T-cell (primary cell): ENCODE results near the gene PLOD2. TPM values are rescaled to one million over a fixed set of nuclear protein-coding genes. Genes with fewer than 3 reads are reported as not detected.

Experiments
- ATAC-seq, 4 experiments: fragments of 200-7000 bp in 3 of 4; fragments of 150-1000 bp in 1 of 4; cut with Tn5 transposase; replicated peaks in 1 of 4; 1 replicate in 3 of 4; 2 replicates in 1 of 4; pipeline ENCODE4 v1.10.0; 2021; ENCODE audit warnings: moderate library complexity in 3 of 4, mild to moderate bottlenecking in 2 of 4, moderate number of reproducible peaks in 1 of 4
- CTCF ChIA-PET, 2 donors: fragments of 300-600 bp; sonication (Branson Sonifier 250); formaldehyde crosslinking; loops; one replicate each; lab custom pipeline; 2022; ENCODE audit warnings: antibody characterized with exemption in 2 of 2; lab: Charles Lee
- POLR2A ChIA-PET, 2 donors: fragments of 300-600 bp; sonication (Branson Sonifier 250); formaldehyde crosslinking; loops; one replicate each; lab custom pipeline; 2022; ENCODE audit warnings: antibody characterized with exemption in 2 of 2; lab: Charles Lee
- DNase-seq, 35 experiments: peaks; one replicate each; pipeline versions ENCODE4 v3.0.0 to v3.0.0-alpha.2; 2013 to 2023
- H3K27ac ChIP-seq: one replicate; pipeline ENCODE4 v1.5.1; 2013; ENCODE audit warnings: low read length
- H3K27me3 ChIP-seq, 2 experiments: replicated peaks in 1 of 2; 1 replicate in 1 of 2; 2 replicates in 1 of 2; pipeline versions ENCODE4 v1.6.1 to v1.7.0; 2013; ENCODE audit warnings: low read length in 1 of 2, mixed read lengths in 1 of 2; ENCODE audit not compliant: control insufficient read depth in 2 of 2, insufficient read depth in 2 of 2; ENCODE audit errors: extremely low read depth in 1 of 2
- H3K36me3 ChIP-seq, 2 donors: 1 replicate in 1 of 2; 2 replicates in 1 of 2; pipeline versions ENCODE4 v1.6.1 to v1.7.0; 2013; ENCODE audit warnings: low read length in 1 of 2; ENCODE audit not compliant: control insufficient read depth in 2 of 2, insufficient read depth in 1 of 2; ENCODE audit errors: extremely low read depth in 1 of 2
- H3K4me1 ChIP-seq, 2 experiments: 1 replicate in 1 of 2; 2 replicates in 1 of 2; pipeline versions ENCODE4 v1.6.1 to v1.7.0; 2013; ENCODE audit warnings: low read length in 2 of 2, mixed read lengths in 1 of 2; ENCODE audit not compliant: insufficient read depth in 2 of 2, control insufficient read depth in 1 of 2; ENCODE audit errors: extremely low read depth in 1 of 2
- H3K4me3 ChIP-seq, 2 donors: 1 replicate in 1 of 2; 2 replicates in 1 of 2; pipeline versions ENCODE4 v1.5.1 to v1.7.0; 2013; ENCODE audit warnings: mild to moderate bottlenecking in 2 of 2, low read length in 1 of 2, moderate library complexity in 1 of 2; ENCODE audit not compliant: control insufficient read depth in 1 of 2; ENCODE audit errors: extremely low read depth in 1 of 2
- H3K9me3 ChIP-seq: 2 replicates; pipeline ENCODE4 v1.7.0; 2013
- H3K27ac Mint-ChIP-seq, 2 donors: one replicate each; pipeline ENCODE4 v1.8.0; 2020 to 2021; ENCODE audit warnings: mild to moderate bottlenecking in 2 of 2, mixed read lengths in 2 of 2
- H3K27me3 Mint-ChIP-seq, 2 donors: one replicate each; pipeline ENCODE4 v1.8.0; 2021 to 2022; ENCODE audit warnings: mixed read lengths in 2 of 2
- H3K36me3 Mint-ChIP-seq: one replicate; pipeline ENCODE4 v1.8.0; 2021; ENCODE audit warnings: mixed read lengths
- H3K4me1 Mint-ChIP-seq, 3 donors: one replicate each; pipeline ENCODE4 v1.8.0; 2020 to 2022; ENCODE audit warnings: mixed read lengths in 3 of 3, mild to moderate bottlenecking in 1 of 3
- H3K4me3 Mint-ChIP-seq, 3 donors: one replicate each; pipeline ENCODE4 v1.8.0; 2020 to 2022; ENCODE audit warnings: mild to moderate bottlenecking in 3 of 3, mixed read lengths in 3 of 3, moderate library complexity in 3 of 3
- H3K9me3 Mint-ChIP-seq, 3 donors: one replicate each; pipeline ENCODE4 v1.8.0; 2020 to 2022; ENCODE audit warnings: mixed read lengths in 3 of 3
- WGBS: methylation state at CpG from one replicate; pipeline ENCODE4 v1.1.5; 2013; ENCODE audit warnings: missing lambda C conversion rate; ENCODE audit not compliant: insufficient coverage; 5-methylcytosine and 5-hydroxymethylcytosine counted together
- total RNA-seq, 35 experiments: library from RNA in 6 of 35; stranded (reverse) in 6 of 35; fragments of 120-200 nt in 1 of 35; gene quantifications; one replicate each; pipeline versions ENCODE4 v1.2.1 to v1.2.4 and lab custom pipeline; 2013 to 2026

Gene PLOD2
- total RNA-seq, 5 donors from 2014 or later (not counting 1 experiment from before 2014, with no cell fraction given), result 0.28 to 0.63 (median 0.46) TPM; not detected in 1

GRCh38 chr3:146067048-146067447 lies 93.9 kb downstream of the PLOD2 start:
- DNase-seq, result no peak
- Histone ChIP-seq H3K4me1 (no peaks in the 10 kb centered on the region), H3K4me3 (no peak overlapping the region), H3K36me3 (no peaks in the 10 kb centered on the region), H3K27me3 (no peaks in the 10 kb centered on the region), H3K9me3 (no peaks in the 10 kb centered on the region), H3K27ac (no peak overlapping the region)
- Mint-ChIP-seq H3K4me3 (no peak overlapping the region), H3K27me3 (no peaks in the 10 kb centered on the region), H3K4me1 (no peaks in the 10 kb centered on the region), H3K9me3 (no peaks in the 10 kb centered on the region), H3K27ac (no peak overlapping the region), H3K36me3 (no peaks in the 10 kb centered on the region)
- ChIA-PET POLR2A (no interaction called here), CTCF (no interaction called here)
- WGBS, result no CpG with 5 or more reads among the region's 3 CpGs
- no peak for ATAC-seq

GRCh38 chr3:146065573-146066006 lies 95.4 kb downstream of the PLOD2 start:
- POLR2A ChIA-PET, result no interaction called here
- CTCF ChIA-PET, result interaction anchor here (0.5 to 2.3 kb wide), 4 partner anchors 16 to 1683 kb away, joined by 3 to 11 read pairs (median 4); no protein-coding TSS in a partner anchor
- Mint-ChIP-seq H3K4me3 (no peak overlapping the region), H3K27ac (no peak overlapping the region), H3K36me3 (no peaks in the 10 kb centered on the region), H3K27me3 (no peaks in the 10 kb centered on the region), H3K4me1 (no peaks in the 10 kb centered on the region), H3K9me3 (no peaks in the 10 kb centered on the region)
- Histone ChIP-seq H3K9me3 (no peaks in the 10 kb centered on the region), H3K4me1 (no peaks in the 10 kb centered on the region), H3K27me3 (no peaks in the 10 kb centered on the region), H3K27ac (no peak overlapping the region), H3K36me3 (no peaks in the 10 kb centered on the region), H3K4me3 (no peak overlapping the region)
- no CpG with 5 or more reads among the region's 2 CpGs for WGBS
- no peak for ATAC-seq
- peak in 1 of 35 experiments; percentile 25 for DNase-seq

- Histone ChIP-seq H3K36me3 (no peaks in the 10 kb centered on the region), H3K9me3 (no peaks in the 10 kb centered on the region), H3K27me3 (no peaks in the 10 kb centered on the region), H3K4me1 (no peaks in the 10 kb centered on the region), H3K27ac (no peak overlapping the region), H3K4me3 (no peak overlapping the region)
- ChIA-PET POLR2A (no interaction called here), CTCF (no interaction called here)
- Mint-ChIP-seq H3K27ac (no peak overlapping the region), H3K36me3 (no peaks in the 10 kb centered on the region), H3K4me3 (no peak overlapping the region), H3K4me1 (no peaks in the 10 kb centered on the region), H3K27me3 (no peaks in the 10 kb centered on the region), H3K9me3 (no peaks in the 10 kb centered on the region)
- no CpG with 5 or more reads among the region's 2 CpGs for WGBS
- ATAC-seq (no peak), DNase-seq (no peak)
Measured at GRCh38 chr3:146058241-146058640, 102.7 kb downstream of the PLOD2 start.

GRCh38 chr3:146052791-146053310 lies 108.1 kb downstream of the PLOD2 start:
- no peak overlapping the region for H3K4me3 Mint-ChIP-seq
- ChIA-PET POLR2A (interaction anchor here in 1 of 2 donors (0.6 kb wide), 1 partner anchor 114 kb away, joined by 3 read pairs; no protein-coding TSS in a partner anchor), CTCF (interaction anchor here in 1 of 2 donors (0.6 kb wide), 2 partner anchors 138 to 529 kb away, joined by 3 read pairs; no protein-coding TSS in a partner anchor)
- no peak overlapping the region for H3K4me3 ChIP-seq
- H3K4me1 Mint-ChIP-seq, result no peaks in the 10 kb centered on the region
- H3K4me1 ChIP-seq, result no peaks in the 10 kb centered on the region
- no peaks in the 10 kb centered on the region for H3K36me3 ChIP-seq
- ATAC-seq, result no peak
- H3K27ac Mint-ChIP-seq, result no peak overlapping the region
- H3K27ac ChIP-seq, result no peak overlapping the region
- H3K9me3 ChIP-seq, result no peaks in the 10 kb centered on the region
- peaks cover 0 to 3% (median 0%) of the 10 kb centered on the region in 3 donors for H3K9me3 Mint-ChIP-seq
- no peaks in the 10 kb centered on the region for H3K36me3 Mint-ChIP-seq
- no peaks in the 10 kb centered on the region for H3K27me3 ChIP-seq
- 63% methylated on average over 3 of the region's 6 CpGs for WGBS
- no peak for DNase-seq
- no peaks in the 10 kb centered on the region for H3K27me3 Mint-ChIP-seq

- no peak overlapping the region for H3K4me3 Mint-ChIP-seq
- Histone ChIP-seq H3K4me3 (no peak overlapping the region), H3K4me1 (no peaks in the 10 kb centered on the region), H3K27me3 (no peaks in the 10 kb centered on the region), H3K9me3 (no peaks in the 10 kb centered on the region), H3K27ac (no peak overlapping the region), H3K36me3 (no peaks in the 10 kb centered on the region)
- DNase-seq (no peak), ATAC-seq (no peak)
- H3K9me3 Mint-ChIP-seq, result peaks cover 0 to 3% (median 0%) of the 10 kb centered on the region in 3 donors
- ChIA-PET CTCF (no interaction called here), POLR2A (no interaction called here)
- no peaks in the 10 kb centered on the region for H3K36me3 Mint-ChIP-seq
- H3K27me3 Mint-ChIP-seq, result no peaks in the 10 kb centered on the region
- no CpG with 5 or more reads among the region's 2 CpGs for WGBS
- H3K27ac Mint-ChIP-seq, result no peak overlapping the region
- H3K4me1 Mint-ChIP-seq, result no peaks in the 10 kb centered on the region
Measured at GRCh38 chr3:146052056-146052790, 108.8 kb downstream of the PLOD2 start.

- ChIA-PET POLR2A (no interaction called here), CTCF (no interaction called here)
- H3K27ac ChIP-seq, result no peak overlapping the region
- H3K9me3 ChIP-seq, result no peaks in the 10 kb centered on the region
- Mint-ChIP-seq H3K36me3 (no peaks in the 10 kb centered on the region), H3K9me3 (peaks cover 0 to 3% (median 0%) of the 10 kb centered on the region in 3 donors), H3K4me1 (no peaks in the 10 kb centered on the region), H3K4me3 (no peak overlapping the region), H3K27ac (no peak overlapping the region), H3K27me3 (no peaks in the 10 kb centered on the region)
- H3K4me1 ChIP-seq, result no peaks in the 10 kb centered on the region
- H3K4me3 ChIP-seq, result no peak overlapping the region
- WGBS, result no CpG with 5 or more reads among the region's 5 CpGs
- H3K36me3 ChIP-seq, result no peaks in the 10 kb centered on the region
- H3K27me3 ChIP-seq, result no peaks in the 10 kb centered on the region
- ATAC-seq (no peak), DNase-seq (no peak)
Measured at GRCh38 chr3:146050691-146051090, 110.3 kb downstream of the PLOD2 start.
